Uterus (tissue), 4 donors: Measurements from ENCODE around the gene BTG1. TPM values are rescaled to one million over a fixed set of nuclear protein-coding genes. Genes with fewer than 3 reads are reported as not detected.
A peak's percentile ranks its signal among the peaks of the same experiment; 100 is the strongest.

Experiments
- DNase-seq, 2 donors: peaks; one replicate each; pipeline ENCODE4 v3.0.0-alpha.2; 2019 to 2020
- H3K27ac ChIP-seq, 2 donors: fragments of 200-600 bp; sonication (generic); 1 replicate in 1 of 2; 2 replicates in 1 of 2; pipeline ENCODE4 v1.5.1; 2016 to 2018
- H3K27me3 ChIP-seq, 2 donors: fragments of 200-600 bp; sonication (generic); one replicate each; pipeline ENCODE4 v1.5.1; 2018 to 2019; ENCODE audit warnings: control low read depth in 1 of 2
- H3K36me3 ChIP-seq, 2 donors: fragments of 200-600 bp; sonication (generic); one replicate each; pipeline ENCODE4 v1.5.1; 2019; ENCODE audit warnings: control low read depth in 1 of 2
- H3K4me1 ChIP-seq, 2 donors: fragments of 200-600 bp; sonication (generic); one replicate each; pipeline ENCODE4 v1.5.1; 2018 to 2019; ENCODE audit warnings: control low read depth in 1 of 2
- H3K4me3 ChIP-seq, 2 donors: fragments of 200-600 bp; sonication (generic); 1 replicate in 1 of 2; 2 replicates in 1 of 2; pipeline ENCODE4 v1.5.1; 2018 to 2019; ENCODE audit warnings: mild to moderate bottlenecking in 1 of 2
- H3K9me3 ChIP-seq, 2 donors: fragments of 200-600 bp; sonication (generic); one replicate each; pipeline ENCODE4 v1.5.1; 2019; ENCODE audit warnings: control low read depth in 1 of 2
- POLR2A ChIP-seq, 2 donors: fragments of 450-650 bp; IDR thresholded peaks; one replicate each; pipeline ENCODE4 v1.6.1; 2016; ENCODE audit warnings: antibody characterized with exemption in 2 of 2, mild to moderate bottlenecking in 1 of 2, moderate library complexity in 1 of 2
- intact Hi-C: fragments of 100-400 bp; cut with DNase I; formaldehyde crosslinking; loops from one replicate; pipeline ENCODE4 v1.15.1; 2023; ENCODE audit warnings: low total_unique reads
- total RNA-seq, 4 donors: library from RNA; depleted of rRNA in 3 of 4; stranded (reverse); fragments of >200 nt in 3 of 4; gene quantifications; one replicate each; pipeline versions ENCODE4 v1.1.0 to v1.2.4, GENCODE V29; 2014 to 2023
- TF ChIP-seq, protein P1 (sequence below), 4 experiments: fragments of 200-600 bp in 2 of 4; fragments of 450-650 bp in 2 of 4; sonication (generic) in 2 of 4; IDR thresholded peaks; one replicate each; pipeline ENCODE4 v1.5.1; 2016 to 2019; ENCODE audit warnings: antibody characterized with exemption in 4 of 4, mild to moderate bottlenecking in 2 of 4, moderate library complexity in 1 of 4
- donor health status: DM: yes; HTN: yes; CAD: no.

The BTG1 gene
- total RNA-seq, 4 donors from 2014 or later: 40.4 to 214 (median 70.1) TPM

DNA sequence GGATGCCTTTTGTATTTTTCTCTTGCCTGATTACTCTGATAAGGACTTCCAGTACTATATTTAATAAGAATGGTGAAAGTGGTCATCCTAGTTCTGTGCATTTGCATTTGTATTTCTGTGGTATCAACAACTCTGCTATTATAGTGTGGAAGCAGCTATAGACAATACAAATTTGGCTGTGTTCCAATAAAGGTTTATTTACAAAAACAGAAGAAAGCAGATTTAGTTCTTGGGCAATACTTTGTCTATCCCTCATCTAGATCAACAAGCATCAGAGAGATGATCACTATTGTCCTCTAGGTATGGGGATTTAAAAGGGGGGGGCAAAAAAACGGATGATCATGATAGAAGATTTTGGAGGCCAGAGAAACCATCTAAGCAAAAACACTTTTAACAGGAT, 19.1 kb upstream of the BTG1 start:
- TF ChIP-seq, protein P1, sequence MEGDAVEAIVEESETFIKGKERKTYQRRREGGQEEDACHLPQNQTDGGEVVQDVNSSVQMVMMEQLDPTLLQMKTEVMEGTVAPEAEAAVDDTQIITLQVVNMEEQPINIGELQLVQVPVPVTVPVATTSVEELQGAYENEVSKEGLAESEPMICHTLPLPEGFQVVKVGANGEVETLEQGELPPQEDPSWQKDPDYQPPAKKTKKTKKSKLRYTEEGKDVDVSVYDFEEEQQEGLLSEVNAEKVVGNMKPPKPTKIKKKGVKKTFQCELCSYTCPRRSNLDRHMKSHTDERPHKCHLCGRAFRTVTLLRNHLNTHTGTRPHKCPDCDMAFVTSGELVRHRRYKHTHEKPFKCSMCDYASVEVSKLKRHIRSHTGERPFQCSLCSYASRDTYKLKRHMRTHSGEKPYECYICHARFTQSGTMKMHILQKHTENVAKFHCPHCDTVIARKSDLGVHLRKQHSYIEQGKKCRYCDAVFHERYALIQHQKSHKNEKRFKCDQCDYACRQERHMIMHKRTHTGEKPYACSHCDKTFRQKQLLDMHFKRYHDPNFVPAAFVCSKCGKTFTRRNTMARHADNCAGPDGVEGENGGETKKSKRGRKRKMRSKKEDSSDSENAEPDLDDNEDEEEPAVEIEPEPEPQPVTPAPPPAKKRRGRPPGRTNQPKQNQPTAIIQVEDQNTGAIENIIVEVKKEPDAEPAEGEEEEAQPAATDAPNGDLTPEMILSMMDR (IDR thresholded peaks at IDR 0.05): no peak
- TF ChIP-seq POLR2A (IDR thresholded peaks at IDR 0.05): no peak
- H3K27ac ChIP-seq: no peak overlapping the region
- DNase-seq: no peak
- intact Hi-C loops: no loop called here
- no peaks in the 10 kb centered on the region for H3K9me3 ChIP-seq
- no peaks in the 10 kb centered on the region for H3K36me3 ChIP-seq
- no peak overlapping the region for H3K4me3 ChIP-seq
- no peaks in the 10 kb centered on the region for H3K4me1 ChIP-seq
- no peaks in the 10 kb centered on the region for H3K27me3 ChIP-seq

DNA sequence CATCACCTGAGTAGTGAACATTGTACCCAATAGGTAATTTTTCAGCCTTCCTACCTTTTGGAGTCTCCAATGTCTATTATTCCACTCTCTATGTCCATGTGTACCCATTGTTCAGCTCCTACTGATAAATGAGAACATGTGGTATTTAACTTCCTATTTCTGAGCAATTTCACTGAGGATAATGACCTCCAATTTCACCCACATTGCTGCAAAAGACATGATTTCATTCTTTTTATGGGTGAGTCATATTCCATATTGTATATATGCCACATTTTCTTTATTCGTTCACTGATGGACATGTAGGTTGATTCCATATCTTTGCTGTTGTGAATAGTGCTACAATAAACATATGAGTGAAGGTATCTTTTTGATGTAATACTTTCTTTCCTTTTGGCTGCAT, 16.4 kb upstream of the BTG1 start:
- H3K9me3 ChIP-seq: no peaks in the 10 kb centered on the region
- H3K27me3 ChIP-seq: no peaks in the 10 kb centered on the region
- no peak overlapping the region for H3K4me3 ChIP-seq
- no peaks in the 10 kb centered on the region for H3K4me1 ChIP-seq
- H3K27ac ChIP-seq: no peak overlapping the region
- intact Hi-C loops: no loop called here
- TF ChIP-seq POLR2A (IDR thresholded peaks at IDR 0.05): no peak
- TF ChIP-seq, protein P1 (IDR thresholded peaks at IDR 0.05): no peak
- no peaks in the 10 kb centered on the region for H3K36me3 ChIP-seq
- DNase-seq: no peak

DNA sequence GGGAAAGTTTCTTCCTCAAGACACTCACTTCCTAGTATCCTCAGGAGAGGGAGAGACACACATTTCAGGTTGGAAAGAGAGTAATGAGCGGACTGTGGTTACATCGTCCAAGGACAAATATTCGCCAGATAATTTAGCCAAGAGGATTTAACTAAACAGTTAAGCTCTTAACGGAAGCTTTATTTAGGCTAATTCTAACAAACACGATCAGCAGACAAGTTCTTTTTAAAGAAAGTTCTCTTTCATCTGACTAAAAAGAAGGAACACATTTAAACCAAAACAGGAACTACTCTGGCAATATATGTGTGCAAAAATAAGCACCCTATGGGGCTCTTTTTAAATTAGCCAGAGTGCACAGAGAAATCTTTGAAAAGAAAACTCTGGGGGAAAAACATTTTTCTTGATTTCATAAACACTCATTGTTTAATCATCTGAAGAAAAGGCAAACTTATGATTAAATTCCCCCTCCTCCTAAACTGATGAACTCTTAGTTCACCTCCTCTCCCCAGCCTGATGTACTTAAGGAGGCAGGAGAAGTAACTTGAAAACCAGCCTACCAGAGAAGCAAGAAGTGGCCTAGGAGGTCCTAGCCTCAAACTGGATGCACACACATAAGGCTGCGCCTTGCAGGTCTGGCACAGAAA, 13.3 kb upstream of the BTG1 start:
- no peaks in the 10 kb centered on the region for H3K4me1 ChIP-seq

DNA sequence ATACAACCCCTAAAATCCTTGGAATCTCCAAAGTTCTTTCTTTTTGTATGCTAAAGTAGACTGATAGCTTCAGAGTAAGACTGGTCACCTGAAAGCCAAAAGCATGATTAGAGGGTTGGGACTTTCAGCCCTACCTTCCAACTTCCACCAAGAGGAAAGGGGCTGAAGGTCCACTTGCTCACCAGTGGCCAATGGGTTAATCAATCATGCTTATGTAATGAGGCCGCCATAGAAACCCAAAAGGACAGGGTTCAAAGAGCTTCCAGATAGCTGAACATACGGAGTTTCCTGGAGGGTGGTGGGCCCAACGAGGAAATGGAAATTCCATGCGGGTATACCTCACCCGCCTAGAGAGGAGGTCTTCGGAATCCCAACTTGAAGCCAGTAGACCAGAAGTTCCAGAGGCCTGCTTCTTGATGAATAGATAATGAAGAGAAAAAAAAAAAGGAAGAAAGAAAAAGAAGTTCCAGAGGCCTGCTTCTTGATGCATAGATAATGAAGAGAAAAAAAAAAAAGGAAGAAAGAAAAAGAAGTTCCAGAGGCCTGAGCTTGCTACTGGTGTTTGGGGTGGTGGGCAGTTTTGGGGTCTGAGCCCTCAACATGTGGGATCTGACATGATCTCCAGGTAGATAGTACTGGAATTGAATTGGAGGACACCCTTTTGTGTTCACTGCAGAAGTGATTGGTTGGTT, 11.2 kb upstream of the BTG1 start:
- intact Hi-C loops: no loop called here
- H3K4me3 ChIP-seq: no peak overlapping the region
- H3K4me1 ChIP-seq: no peaks in the 10 kb centered on the region
- H3K9me3 ChIP-seq: no peaks in the 10 kb centered on the region
- TF ChIP-seq POLR2A (IDR thresholded peaks at IDR 0.05): no peak
- TF ChIP-seq, protein P1 (IDR thresholded peaks at IDR 0.05): no peak
- H3K27me3 ChIP-seq: no peaks in the 10 kb centered on the region
- no peaks in the 10 kb centered on the region for H3K36me3 ChIP-seq
- no peak overlapping the region for H3K27ac ChIP-seq
- no peak for DNase-seq

More for the DNA sequence above, 13.3 kb upstream of the BTG1 start:
- Histone ChIP-seq H3K27me3 (no peaks in the 10 kb centered on the region), H3K4me3 (no peak overlapping the region), H3K9me3 (no peaks in the 10 kb centered on the region), H3K27ac (peak overlapping the region in 1 of 2 donors; percentile 26), H3K36me3 (no peaks in the 10 kb centered on the region)
- intact Hi-C loops: no loop called here
- no peak for TF ChIP-seq POLR2A (IDR thresholded peaks at IDR 0.05)
- TF ChIP-seq, protein P1 (IDR thresholded peaks at IDR 0.05): no peak
- DNase-seq: no peak

DNA sequence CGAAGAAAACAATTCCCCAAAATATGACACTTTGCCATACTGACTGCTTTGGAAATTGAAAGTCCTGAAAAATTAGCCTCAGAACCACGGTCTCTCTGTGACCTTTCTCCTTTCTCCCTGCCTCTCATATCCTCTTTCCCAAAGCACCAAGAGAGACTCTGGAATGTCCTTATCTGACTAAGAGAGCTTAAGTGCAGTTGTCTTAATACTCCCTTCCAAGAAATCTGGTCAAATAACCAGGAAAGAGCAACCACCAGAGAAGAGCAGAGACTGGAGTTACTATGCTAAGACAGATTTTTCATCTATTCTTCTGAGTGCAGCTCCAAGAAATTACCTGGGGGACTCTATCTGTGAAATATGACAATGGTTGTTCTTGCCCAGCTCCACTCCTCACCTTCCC, 10.5 kb upstream of the BTG1 start:
- H3K4me3 ChIP-seq: no peak overlapping the region
- H3K27me3 ChIP-seq: no peaks in the 10 kb centered on the region
- TF ChIP-seq POLR2A (IDR thresholded peaks at IDR 0.05): no peak
- TF ChIP-seq, protein P1 (IDR thresholded peaks at IDR 0.05): no peak
- no peaks in the 10 kb centered on the region for H3K36me3 ChIP-seq
- no peak overlapping the region for H3K27ac ChIP-seq
- no peaks in the 10 kb centered on the region for H3K9me3 ChIP-seq
- H3K4me1 ChIP-seq: no peaks in the 10 kb centered on the region
- intact Hi-C loops: no loop called here
- no peak for DNase-seq
